HEK293 (cell line): Measurements from ENCODE around the gene DSC1.
A peak's percentile ranks its signal among the peaks of the same experiment; 100 is the strongest.

Experiments used
- GLIS1 ChIP-seq: fragments of 450-650 bp; formaldehyde crosslinking; IDR thresholded peaks from 2 replicates; pipeline ENCODE4 v1.5.1; 2016; ENCODE audit warnings: missing biosample characterization, missing genetic modification characterization
- GLIS2 ChIP-seq: fragments of 450-650 bp; formaldehyde crosslinking; IDR thresholded peaks from 2 replicates; pipeline ENCODE4 v1.5.1; 2016; ENCODE audit warnings: missing biosample characterization, missing genetic modification characterization
- MYNN ChIP-seq: fragments of 450-650 bp; formaldehyde crosslinking; IDR thresholded peaks from 2 replicates; pipeline ENCODE4 v1.5.1; 2016; ENCODE audit warnings: missing biosample characterization, missing genetic modification characterization, borderline replicate concordance
- PRDM1 ChIP-seq: fragments of 450-650 bp; formaldehyde crosslinking; IDR thresholded peaks from 2 replicates; pipeline ENCODE4; 2016; ENCODE audit warnings: missing biosample characterization, missing genetic modification characterization
- SCRT1 ChIP-seq: fragments of 450-650 bp; formaldehyde crosslinking; IDR thresholded peaks from 2 replicates; pipeline ENCODE4 v1.5.1; 2016; ENCODE audit warnings: missing biosample characterization, missing genetic modification characterization, borderline replicate concordance
- TCF7L2 ChIP-seq: IDR thresholded peaks from 2 replicates; pipeline ENCODE4 v1.6.1; 2011; ENCODE audit warnings: low read depth, mild to moderate bottlenecking, inconsistent platforms, low read length, moderate library complexity, borderline replicate concordance
- WT1 ChIP-seq: fragments of 450-650 bp; formaldehyde crosslinking; IDR thresholded peaks from 2 replicates; pipeline ENCODE4 v1.5.1; 2016; ENCODE audit warnings: missing biosample characterization, missing genetic modification characterization
- YY1 ChIP-seq: fragments of 450-650 bp; formaldehyde crosslinking; IDR thresholded peaks from 2 replicates; pipeline ENCODE4 v1.5.1; 2018; ENCODE audit warnings: missing biosample characterization, missing genetic modification characterization
- ZBTB20 ChIP-seq: fragments of 450-650 bp; formaldehyde crosslinking; IDR thresholded peaks from 2 replicates; pipeline ENCODE4 v1.5.1; 2016; ENCODE audit warnings: missing biosample characterization, missing genetic modification characterization
- ZNF19 ChIP-seq: fragments of 450-650 bp; formaldehyde crosslinking; IDR thresholded peaks from 2 replicates; pipeline ENCODE4; 2016; ENCODE audit warnings: missing biosample characterization, missing genetic modification characterization, low read depth
- ZNF24 ChIP-seq: fragments of 450-650 bp; formaldehyde crosslinking; IDR thresholded peaks from 2 replicates; pipeline ENCODE4 v1.5.1; 2016; ENCODE audit warnings: missing biosample characterization, missing genetic modification characterization
- ZNF324 ChIP-seq: fragments of 450-650 bp; formaldehyde crosslinking; IDR thresholded peaks from 2 replicates; pipeline ENCODE4 v1.5.1; 2016; ENCODE audit warnings: missing biosample characterization, missing genetic modification characterization
- ZNF37A ChIP-seq: fragments of 450-650 bp; IDR thresholded peaks from 2 replicates; pipeline ENCODE4 v1.5.1; 2018; ENCODE audit warnings: missing biosample characterization, missing genetic modification characterization
- ZNF404 ChIP-seq: fragments of 450-650 bp; formaldehyde crosslinking; IDR thresholded peaks from 2 replicates; pipeline ENCODE4 v1.5.1; 2017; ENCODE audit warnings: missing biosample characterization, missing genetic modification characterization
- ZNF426 ChIP-seq: fragments of 450-650 bp; formaldehyde crosslinking; IDR thresholded peaks from 2 replicates; pipeline ENCODE4 v1.5.1; 2017; ENCODE audit warnings: missing biosample characterization, missing genetic modification characterization, mild to moderate bottlenecking, inconsistent platforms, moderate library complexity
- ZNF544 ChIP-seq: fragments of 450-650 bp; formaldehyde crosslinking; IDR thresholded peaks from 2 replicates; pipeline ENCODE4 v1.5.0; 2017; ENCODE audit warnings: missing biosample characterization, missing genetic modification characterization
- ZNF585B ChIP-seq: fragments of 450-650 bp; formaldehyde crosslinking; IDR thresholded peaks from 2 replicates; pipeline ENCODE4 v1.5.1; 2016; ENCODE audit warnings: missing biosample characterization, missing genetic modification characterization
- ZNF677 ChIP-seq: fragments of 450-650 bp; IDR thresholded peaks from 2 replicates; pipeline ENCODE4 v1.5.0; 2018; ENCODE audit warnings: missing biosample characterization, mild to moderate bottlenecking, missing genetic modification characterization, moderate library complexity
- ZNF76 ChIP-seq: fragments of 450-650 bp; formaldehyde crosslinking; IDR thresholded peaks from 2 replicates; pipeline ENCODE4; 2016; ENCODE audit warnings: low read depth, missing biosample characterization, missing genetic modification characterization, borderline replicate concordance
- ZNF830 ChIP-seq: fragments of 450-650 bp; IDR thresholded peaks from 2 replicates; pipeline ENCODE4 v1.5.0; 2018; ENCODE audit warnings: missing biosample characterization, missing genetic modification characterization, low read depth, mild to moderate bottlenecking, moderate library complexity
- ZSCAN16 ChIP-seq: fragments of 450-650 bp; formaldehyde crosslinking; IDR thresholded peaks from 2 replicates; pipeline ENCODE4 v1.5.1; 2016; ENCODE audit warnings: missing biosample characterization, missing genetic modification characterization
- TF ChIP-seq, protein P1 (sequence below): fragments of 450-650 bp; formaldehyde crosslinking; IDR thresholded peaks from 2 replicates; pipeline ENCODE4 v1.5.1; 2016; ENCODE audit warnings: missing biosample characterization, missing genetic modification characterization
- TF ChIP-seq, protein P2 (sequence below): fragments of 450-650 bp; formaldehyde crosslinking; conservative IDR thresholded peaks from 2 replicates; pipeline ENCODE4 v1.5.1; 2016; ENCODE audit warnings: low read depth, missing biosample characterization, missing genetic modification characterization
- TF ChIP-seq, protein P3 (sequence below): fragments of 450-650 bp; IDR thresholded peaks from 2 replicates; pipeline ENCODE4 v1.5.1; 2018; ENCODE audit warnings: missing biosample characterization, mild to moderate bottlenecking, missing genetic modification characterization
- TF ChIP-seq, protein P4 (sequence below): fragments of 450-650 bp; formaldehyde crosslinking; IDR thresholded peaks from 2 replicates; pipeline ENCODE4 v1.5.1; 2016; ENCODE audit warnings: missing biosample characterization, missing genetic modification characterization
- TF ChIP-seq, protein P5 (sequence below): fragments of 450-650 bp; formaldehyde crosslinking; IDR thresholded peaks from 2 replicates; pipeline ENCODE4 v1.5.1; 2016; ENCODE audit warnings: missing biosample characterization, missing genetic modification characterization
- TF ChIP-seq, protein P6 (sequence below): fragments of 450-650 bp; formaldehyde crosslinking; IDR thresholded peaks from 2 replicates; pipeline ENCODE4 v1.5.1; 2016; ENCODE audit warnings: missing biosample characterization, missing genetic modification characterization

The DSC1 gene

DNA sequence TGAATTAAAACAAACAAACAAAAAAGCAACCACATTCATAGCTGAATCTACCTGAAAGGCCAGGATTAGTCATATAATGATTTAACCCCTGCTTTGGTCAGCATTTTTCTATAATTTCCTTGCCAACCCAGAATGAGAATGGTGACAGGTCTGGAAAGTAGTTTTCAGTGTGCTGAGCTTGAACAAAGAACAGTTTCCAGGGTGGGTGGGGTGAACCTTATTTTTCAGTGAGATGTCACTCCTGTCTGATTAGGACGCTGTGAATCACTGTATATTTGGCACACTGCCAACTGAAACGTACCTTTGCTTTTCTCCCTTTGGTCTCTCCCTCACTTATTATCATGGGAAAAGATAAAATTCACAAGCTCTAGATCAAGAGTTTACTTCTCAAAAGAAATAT, 35.0 kb upstream of the DSC1 start (continued):
- TF ChIP-seq WT1 (tag by site-specific recombination): no peak
- no peak for TF ChIP-seq MYNN (tag by site-specific recombination)
- no peak for TF ChIP-seq ZNF426 (tag by site-specific recombination)
- TF ChIP-seq ZNF404 (tag by site-specific recombination): no peak
- TF ChIP-seq, protein P1, sequence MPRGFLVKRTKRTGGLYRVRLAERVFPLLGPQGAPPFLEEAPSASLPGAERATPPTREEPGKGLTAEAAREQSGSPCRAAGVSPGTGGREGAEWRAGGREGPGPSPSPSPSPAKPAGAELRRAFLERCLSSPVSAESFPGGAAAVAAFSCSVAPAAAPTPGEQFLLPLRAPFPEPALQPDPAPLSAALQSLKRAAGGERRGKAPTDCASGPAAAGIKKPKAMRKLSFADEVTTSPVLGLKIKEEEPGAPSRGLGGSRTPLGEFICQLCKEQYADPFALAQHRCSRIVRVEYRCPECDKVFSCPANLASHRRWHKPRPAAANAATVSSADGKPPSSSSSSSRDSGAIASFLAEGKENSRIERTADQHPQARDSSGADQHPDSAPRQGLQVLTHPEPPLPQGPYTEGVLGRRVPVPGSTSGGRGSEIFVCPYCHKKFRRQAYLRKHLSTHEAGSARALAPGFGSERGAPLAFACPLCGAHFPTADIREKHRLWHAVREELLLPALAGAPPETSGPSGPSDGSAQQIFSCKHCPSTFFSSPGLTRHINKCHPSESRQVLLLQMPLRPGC (tag by site-specific recombination): no peak
- no peak for TF ChIP-seq GLIS1 (tag by site-specific recombination)
- no peak for TF ChIP-seq ZNF677 (tag by site-specific recombination)
- TF ChIP-seq ZNF585B: no peak
- no peak for TF ChIP-seq ZSCAN16
- no peak for TF ChIP-seq GLIS2 (tag by site-specific recombination)
- no peak for TF ChIP-seq ZNF324 (tag by site-specific recombination)
- no peak for TF ChIP-seq ZNF544
- TF ChIP-seq ZNF830 (tag by site-specific recombination): peak; percentile 71
- TF ChIP-seq YY1 (tag by site-specific recombination): no peak
- TF ChIP-seq ZNF24: no peak
- TF ChIP-seq ZNF37A (tag by site-specific recombination): peak; percentile 80
- no peak for TF ChIP-seq ZNF19 (tag by site-specific recombination)
- TF ChIP-seq, protein P2, sequence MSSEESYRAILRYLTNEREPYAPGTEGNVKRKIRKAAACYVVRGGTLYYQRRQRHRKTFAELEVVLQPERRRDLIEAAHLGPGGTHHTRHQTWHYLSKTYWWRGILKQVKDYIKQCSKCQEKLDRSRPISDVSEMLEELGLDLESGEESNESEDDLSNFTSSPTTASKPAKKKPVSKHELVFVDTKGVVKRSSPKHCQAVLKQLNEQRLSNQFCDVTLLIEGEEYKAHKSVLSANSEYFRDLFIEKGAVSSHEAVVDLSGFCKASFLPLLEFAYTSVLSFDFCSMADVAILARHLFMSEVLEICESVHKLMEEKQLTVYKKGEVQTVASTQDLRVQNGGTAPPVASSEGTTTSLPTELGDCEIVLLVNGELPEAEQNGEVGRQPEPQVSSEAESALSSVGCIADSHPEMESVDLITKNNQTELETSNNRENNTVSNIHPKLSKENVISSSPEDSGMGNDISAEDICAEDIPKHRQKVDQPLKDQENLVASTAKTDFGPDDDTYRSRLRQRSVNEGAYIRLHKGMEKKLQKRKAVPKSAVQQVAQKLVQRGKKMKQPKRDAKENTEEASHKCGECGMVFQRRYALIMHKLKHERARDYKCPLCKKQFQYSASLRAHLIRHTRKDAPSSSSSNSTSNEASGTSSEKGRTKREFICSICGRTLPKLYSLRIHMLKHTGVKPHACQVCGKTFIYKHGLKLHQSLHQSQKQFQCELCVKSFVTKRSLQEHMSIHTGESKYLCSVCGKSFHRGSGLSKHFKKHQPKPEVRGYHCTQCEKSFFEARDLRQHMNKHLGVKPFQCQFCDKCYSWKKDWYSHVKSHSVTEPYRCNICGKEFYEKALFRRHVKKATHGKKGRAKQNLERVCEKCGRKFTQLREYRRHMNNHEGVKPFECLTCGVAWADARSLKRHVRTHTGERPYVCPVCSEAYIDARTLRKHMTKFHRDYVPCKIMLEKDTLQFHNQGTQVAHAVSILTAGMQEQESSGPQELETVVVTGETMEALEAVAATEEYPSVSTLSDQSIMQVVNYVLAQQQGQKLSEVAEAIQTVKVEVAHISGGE (tag by site-specific recombination): no peak
- TF ChIP-seq TCF7L2: no peak
- TF ChIP-seq, protein P3, sequence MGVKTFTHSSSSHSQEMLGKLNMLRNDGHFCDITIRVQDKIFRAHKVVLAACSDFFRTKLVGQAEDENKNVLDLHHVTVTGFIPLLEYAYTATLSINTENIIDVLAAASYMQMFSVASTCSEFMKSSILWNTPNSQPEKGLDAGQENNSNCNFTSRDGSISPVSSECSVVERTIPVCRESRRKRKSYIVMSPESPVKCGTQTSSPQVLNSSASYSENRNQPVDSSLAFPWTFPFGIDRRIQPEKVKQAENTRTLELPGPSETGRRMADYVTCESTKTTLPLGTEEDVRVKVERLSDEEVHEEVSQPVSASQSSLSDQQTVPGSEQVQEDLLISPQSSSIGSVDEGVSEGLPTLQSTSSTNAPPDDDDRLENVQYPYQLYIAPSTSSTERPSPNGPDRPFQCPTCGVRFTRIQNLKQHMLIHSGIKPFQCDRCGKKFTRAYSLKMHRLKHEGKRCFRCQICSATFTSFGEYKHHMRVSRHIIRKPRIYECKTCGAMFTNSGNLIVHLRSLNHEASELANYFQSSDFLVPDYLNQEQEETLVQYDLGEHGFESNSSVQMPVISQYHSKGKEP: peak; percentile 53
- TF ChIP-seq, protein P4, sequence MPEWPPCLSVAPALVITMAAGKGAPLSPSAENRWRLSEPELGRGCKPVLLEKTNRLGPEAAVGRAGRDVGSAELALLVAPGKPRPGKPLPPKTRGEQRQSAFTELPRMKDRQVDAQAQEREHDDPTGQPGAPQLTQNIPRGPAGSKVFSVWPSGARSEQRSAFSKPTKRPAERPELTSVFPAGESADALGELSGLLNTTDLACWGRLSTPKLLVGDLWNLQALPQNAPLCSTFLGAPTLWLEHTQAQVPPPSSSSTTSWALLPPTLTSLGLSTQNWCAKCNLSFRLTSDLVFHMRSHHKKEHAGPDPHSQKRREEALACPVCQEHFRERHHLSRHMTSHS (tag by site-specific recombination): no peak
- TF ChIP-seq PRDM1: 0 out of 2 replicates have a peak, but pooled peaks have one; percentile 45
- TF ChIP-seq ZBTB20 (tag by site-specific recombination): no peak
- TF ChIP-seq, protein P5, sequence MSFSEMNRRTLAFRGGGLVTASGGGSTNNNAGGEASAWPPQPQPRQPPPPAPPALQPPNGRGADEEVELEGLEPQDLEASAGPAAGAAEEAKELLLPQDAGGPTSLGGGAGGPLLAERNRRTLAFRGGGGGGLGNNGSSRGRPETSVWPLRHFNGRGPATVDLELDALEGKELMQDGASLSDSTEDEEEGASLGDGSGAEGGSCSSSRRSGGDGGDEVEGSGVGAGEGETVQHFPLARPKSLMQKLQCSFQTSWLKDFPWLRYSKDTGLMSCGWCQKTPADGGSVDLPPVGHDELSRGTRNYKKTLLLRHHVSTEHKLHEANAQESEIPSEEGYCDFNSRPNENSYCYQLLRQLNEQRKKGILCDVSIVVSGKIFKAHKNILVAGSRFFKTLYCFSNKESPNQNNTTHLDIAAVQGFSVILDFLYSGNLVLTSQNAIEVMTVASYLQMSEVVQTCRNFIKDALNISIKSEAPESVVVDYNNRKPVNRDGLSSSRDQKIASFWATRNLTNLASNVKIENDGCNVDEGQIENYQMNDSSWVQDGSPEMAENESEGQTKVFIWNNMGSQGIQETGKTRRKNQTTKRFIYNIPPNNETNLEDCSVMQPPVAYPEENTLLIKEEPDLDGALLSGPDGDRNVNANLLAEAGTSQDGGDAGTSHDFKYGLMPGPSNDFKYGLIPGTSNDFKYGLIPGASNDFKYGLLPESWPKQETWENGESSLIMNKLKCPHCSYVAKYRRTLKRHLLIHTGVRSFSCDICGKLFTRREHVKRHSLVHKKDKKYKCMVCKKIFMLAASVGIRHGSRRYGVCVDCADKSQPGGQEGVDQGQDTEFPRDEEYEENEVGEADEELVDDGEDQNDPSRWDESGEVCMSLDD (tag by site-specific recombination): no peak
- TF ChIP-seq, protein P6, sequence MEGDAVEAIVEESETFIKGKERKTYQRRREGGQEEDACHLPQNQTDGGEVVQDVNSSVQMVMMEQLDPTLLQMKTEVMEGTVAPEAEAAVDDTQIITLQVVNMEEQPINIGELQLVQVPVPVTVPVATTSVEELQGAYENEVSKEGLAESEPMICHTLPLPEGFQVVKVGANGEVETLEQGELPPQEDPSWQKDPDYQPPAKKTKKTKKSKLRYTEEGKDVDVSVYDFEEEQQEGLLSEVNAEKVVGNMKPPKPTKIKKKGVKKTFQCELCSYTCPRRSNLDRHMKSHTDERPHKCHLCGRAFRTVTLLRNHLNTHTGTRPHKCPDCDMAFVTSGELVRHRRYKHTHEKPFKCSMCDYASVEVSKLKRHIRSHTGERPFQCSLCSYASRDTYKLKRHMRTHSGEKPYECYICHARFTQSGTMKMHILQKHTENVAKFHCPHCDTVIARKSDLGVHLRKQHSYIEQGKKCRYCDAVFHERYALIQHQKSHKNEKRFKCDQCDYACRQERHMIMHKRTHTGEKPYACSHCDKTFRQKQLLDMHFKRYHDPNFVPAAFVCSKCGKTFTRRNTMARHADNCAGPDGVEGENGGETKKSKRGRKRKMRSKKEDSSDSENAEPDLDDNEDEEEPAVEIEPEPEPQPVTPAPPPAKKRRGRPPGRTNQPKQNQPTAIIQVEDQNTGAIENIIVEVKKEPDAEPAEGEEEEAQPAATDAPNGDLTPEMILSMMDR: no peak
- no peak for TF ChIP-seq SCRT1 (tag by site-specific recombination)
- TF ChIP-seq ZNF76 (tag by site-specific recombination): no peak
